Measurements from ENCODE around the gene MPDZ. TPM values are rescaled to one million over a fixed set of nuclear protein-coding genes. Genes with fewer than 3 reads are reported as not detected.

MPDZ gene
- 36.1 and 38.0 TPM in 2 replicates for total RNA-seq

GRCh38 chr9:13279284-13280141 is at the start of gene MPDZ:
TSS of gene MPDZ (minus strand) at chr9:13279692. CDS start at chr9:13250315, 29,377 bp downstream.

